ENCODE results near the gene TMEM203. TPM values are rescaled to one million over a fixed set of nuclear protein-coding genes. Genes with fewer than 3 reads are reported as not detected.

Gene TMEM203
- total and polyA plus RNA-seq, 9 donors = 29.2 to 40.8 (median 37.5) TPM

DNA sequence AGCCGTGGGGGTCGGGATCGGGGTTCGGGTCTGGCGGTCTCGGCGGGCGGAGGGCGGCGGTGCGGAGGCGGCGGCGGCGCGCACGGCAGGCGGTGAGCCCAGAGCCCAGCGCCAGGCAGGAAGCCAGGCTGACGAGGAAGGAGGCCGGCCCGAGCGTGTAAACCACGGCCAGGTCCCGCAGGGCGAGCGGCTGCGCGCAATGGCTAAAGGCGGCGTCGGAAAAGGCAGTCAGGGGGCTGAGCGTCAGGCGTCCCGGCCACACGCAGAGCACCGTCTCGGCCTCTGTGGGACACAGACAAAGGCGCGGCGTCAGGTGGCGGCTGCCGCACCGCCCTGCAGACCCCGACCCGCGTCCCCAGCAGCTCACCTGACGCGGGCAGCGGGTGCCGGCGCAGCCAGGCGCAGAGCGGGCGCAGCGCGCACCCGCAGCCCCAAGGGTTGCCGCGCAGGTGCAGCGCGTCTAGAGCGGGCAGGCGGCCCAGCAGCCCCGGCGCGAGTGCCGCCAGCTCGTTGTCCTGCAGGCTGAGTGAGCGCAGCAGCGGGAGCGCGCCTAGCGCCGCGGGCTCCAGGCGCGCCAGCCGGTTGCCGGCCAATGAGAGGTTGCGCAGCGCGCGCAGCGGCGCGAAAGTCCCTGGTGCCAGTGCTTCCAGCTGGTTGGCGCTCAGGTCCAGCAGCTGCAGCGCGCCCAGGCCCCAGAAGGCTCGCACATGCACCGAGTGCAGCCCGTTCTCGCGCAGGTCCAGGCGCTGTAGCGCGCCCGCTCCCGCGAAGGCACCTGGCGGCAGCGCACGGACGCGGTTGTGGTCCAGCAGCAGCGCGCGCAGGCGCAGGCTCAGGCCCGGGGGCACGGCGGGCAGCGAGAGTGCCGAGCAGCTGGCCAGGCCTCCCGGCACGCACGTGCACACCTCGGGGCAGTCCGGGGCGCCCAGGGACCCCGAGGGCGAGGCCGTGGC lies 36.3 kb downstream of the TMEM203 start:
- intact Hi-C loops (cut with DNase I) = no loop called here
- TF ChIP-seq EP300 (IDR thresholded peaks at IDR 0.05) = no peak
- TF ChIP-seq, protein P1, sequence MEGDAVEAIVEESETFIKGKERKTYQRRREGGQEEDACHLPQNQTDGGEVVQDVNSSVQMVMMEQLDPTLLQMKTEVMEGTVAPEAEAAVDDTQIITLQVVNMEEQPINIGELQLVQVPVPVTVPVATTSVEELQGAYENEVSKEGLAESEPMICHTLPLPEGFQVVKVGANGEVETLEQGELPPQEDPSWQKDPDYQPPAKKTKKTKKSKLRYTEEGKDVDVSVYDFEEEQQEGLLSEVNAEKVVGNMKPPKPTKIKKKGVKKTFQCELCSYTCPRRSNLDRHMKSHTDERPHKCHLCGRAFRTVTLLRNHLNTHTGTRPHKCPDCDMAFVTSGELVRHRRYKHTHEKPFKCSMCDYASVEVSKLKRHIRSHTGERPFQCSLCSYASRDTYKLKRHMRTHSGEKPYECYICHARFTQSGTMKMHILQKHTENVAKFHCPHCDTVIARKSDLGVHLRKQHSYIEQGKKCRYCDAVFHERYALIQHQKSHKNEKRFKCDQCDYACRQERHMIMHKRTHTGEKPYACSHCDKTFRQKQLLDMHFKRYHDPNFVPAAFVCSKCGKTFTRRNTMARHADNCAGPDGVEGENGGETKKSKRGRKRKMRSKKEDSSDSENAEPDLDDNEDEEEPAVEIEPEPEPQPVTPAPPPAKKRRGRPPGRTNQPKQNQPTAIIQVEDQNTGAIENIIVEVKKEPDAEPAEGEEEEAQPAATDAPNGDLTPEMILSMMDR (IDR thresholded peaks at IDR 0.05) = no peak
- TF ChIP-seq POLR2A (IDR thresholded peaks at IDR 0.05) = no peak
- no peaks in the 10 kb centered on the region for H3K36me3 ChIP-seq
- DNase-seq = no peak
- H3K4me1 ChIP-seq (ENCODE audit: insufficient read depth) = peaks cover 14% of the 10 kb centered on the region
- no peaks in the 10 kb centered on the region for H3K9me3 ChIP-seq
- no peak overlapping the region for H3K27ac ChIP-seq
- 1% methylated on average over 56 to 124 of the region's 124 CpGs for WGBS, 3 donors
- H3K4me3 ChIP-seq = peak overlapping the region; percentile 18
- peaks cover 25% of the 10 kb centered on the region for H3K27me3 ChIP-seq

DNA sequence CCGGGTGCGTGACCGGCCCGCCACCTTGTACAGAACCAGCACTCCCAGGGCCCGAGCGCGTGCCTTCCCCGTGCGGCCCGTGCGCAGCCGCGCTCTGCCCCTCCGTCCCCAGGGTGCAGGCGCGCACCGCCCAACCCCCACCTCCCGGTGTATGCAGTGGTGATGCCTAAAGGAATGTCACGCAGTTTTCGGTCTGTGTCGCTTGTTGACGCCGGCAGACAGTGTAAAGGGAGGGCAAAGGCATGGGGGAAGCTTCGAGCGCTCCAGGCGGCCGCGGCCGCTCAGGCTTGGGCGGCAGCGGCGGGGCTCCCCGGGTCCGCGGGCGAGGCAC lies 36.9 kb downstream of the TMEM203 start:
- intact Hi-C loops (cut with DNase I) = no loop called here
- TF ChIP-seq, protein P1 (IDR thresholded peaks at IDR 0.05) = no peak
- no peak for TF ChIP-seq EP300 (IDR thresholded peaks at IDR 0.05)
- H3K27me3 ChIP-seq = peaks cover 28% of the 10 kb centered on the region
- 0 to 1% (median 0%) methylated on average over 17 to 36 of the region's 36 CpGs for WGBS, 3 donors
- no peak for DNase-seq
- no peaks in the 10 kb centered on the region for H3K36me3 ChIP-seq
- no peaks in the 10 kb centered on the region for H3K9me3 ChIP-seq
- H3K27ac ChIP-seq = no peak overlapping the region
- H3K4me3 ChIP-seq = peak overlapping the region; percentile 18
- peaks cover 14% of the 10 kb centered on the region for H3K4me1 ChIP-seq (ENCODE audit: insufficient read depth)

DNA sequence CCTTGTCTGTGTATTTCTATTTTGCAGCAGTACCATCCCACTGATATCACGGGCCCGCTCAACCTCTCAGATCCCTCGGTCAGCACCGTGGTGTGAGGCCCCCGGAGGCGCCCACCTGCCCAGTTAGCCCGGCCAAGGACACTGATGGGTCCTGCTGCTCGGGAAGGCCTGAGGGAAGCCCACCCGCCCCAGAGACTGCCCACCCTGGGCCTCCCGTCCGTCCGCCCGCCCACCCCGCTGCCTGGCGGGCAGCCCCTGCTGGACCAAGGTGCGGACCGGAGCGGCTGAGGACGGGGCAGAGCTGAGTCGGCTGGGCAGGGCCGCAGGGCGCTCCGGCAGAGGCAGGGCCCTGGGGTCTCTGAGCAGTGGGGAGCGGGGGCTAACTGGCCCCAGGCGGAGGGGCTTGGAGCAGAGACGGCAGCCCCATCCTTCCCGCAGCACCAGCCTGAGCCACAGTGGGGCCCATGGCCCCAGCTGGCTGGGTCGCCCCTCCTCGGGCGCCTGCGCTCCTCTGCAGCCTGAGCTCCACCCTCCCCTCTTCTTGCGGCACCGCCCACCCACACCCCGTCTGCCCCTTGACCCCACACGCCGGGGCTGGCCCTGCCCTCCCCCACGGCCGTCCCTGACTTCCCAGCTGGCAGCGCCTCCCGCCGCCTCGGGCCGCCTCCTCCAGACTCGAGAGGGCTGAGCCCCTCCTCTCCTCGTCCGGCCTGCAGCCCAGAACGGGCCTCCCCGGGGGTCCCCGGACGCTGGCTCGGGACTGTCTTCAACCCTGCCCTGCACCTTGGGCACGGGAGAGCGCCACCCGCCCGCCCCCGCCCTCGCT lies 37.5 kb downstream of the TMEM203 start:
- Histone ChIP-seq H3K27ac (no peak overlapping the region), H3K9me3 (no peaks in the 10 kb centered on the region), H3K27me3 (peaks cover 28% of the 10 kb centered on the region), H3K36me3 (no peaks in the 10 kb centered on the region), H3K4me1 (ENCODE audit: insufficient read depth) (peaks cover 14% of the 10 kb centered on the region), H3K4me3 (peak overlapping the region; percentile 18)
- WGBS, 3 donors = 1 to 2% (median 2%) methylated on average over 28 to 57 of the region's 57 CpGs
- DNase-seq = peak in 1 of 5 donors; percentile 39
- TF ChIP-seq, protein P1 (IDR thresholded peaks at IDR 0.05) = no peak
- no peak for TF ChIP-seq POLR2A (IDR thresholded peaks at IDR 0.05)
- TF ChIP-seq EP300 (IDR thresholded peaks at IDR 0.05) = no peak
- intact Hi-C loops (cut with DNase I) = no loop called here

DNA sequence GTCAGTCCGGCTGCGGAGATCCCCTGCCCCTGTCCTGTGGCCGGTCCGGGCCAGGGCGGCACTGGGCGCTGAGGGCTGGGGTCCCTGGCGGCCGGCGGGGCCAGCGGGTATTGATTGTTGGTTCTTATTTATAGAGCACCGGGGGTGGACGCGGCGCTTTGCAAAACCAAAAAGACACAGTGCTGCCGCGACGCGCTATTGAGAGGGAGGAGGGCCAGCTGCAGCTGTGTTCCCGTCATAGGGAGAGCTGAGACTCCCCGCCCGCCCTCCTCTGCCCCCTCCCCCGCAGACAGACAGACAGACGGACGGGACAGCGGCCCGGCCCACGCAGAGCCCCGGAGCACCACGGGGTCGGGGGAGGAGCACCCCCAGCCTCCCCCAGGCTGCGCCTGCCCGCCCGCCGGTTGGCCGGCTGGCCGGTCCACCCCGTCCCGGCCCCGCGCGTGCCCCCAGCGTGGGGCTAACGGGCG lies 38.1 kb downstream of the TMEM203 start:
- intact Hi-C loops (cut with DNase I) = no loop called here
- Histone ChIP-seq H3K27ac (no peak overlapping the region), H3K9me3 (no peaks in the 10 kb centered on the region), H3K4me3 (no peak overlapping the region), H3K4me1 (ENCODE audit: insufficient read depth) (peaks cover 17% of the 10 kb centered on the region), H3K27me3 (peaks cover 28% of the 10 kb centered on the region), H3K36me3 (no peaks in the 10 kb centered on the region)
- DNase-seq = no peak
- 8 to 20% (median 18%) methylated on average over 26 to 44 of the region's 44 CpGs for WGBS, 3 donors
- TF ChIP-seq, protein P1 (IDR thresholded peaks at IDR 0.05) = no peak
- TF ChIP-seq POLR2A (IDR thresholded peaks at IDR 0.05) (no peak), EP300 (IDR thresholded peaks at IDR 0.05) (no peak)

All from ovary (tissue), 9 donors.